ENCODE results near the gene GNG7. TPM values are rescaled to one million over a fixed set of nuclear protein-coding genes. Genes with fewer than 3 reads are reported as not detected.

GNG7 gene
- polyA plus RNA-seq, 1 of the 3 experiments (the other 2 are of a cell fraction): 2.2 TPM

- H3F3A ChIP-seq (replicated peaks; ENCODE audit: insufficient read depth): no peaks in the 10 kb centered on the region
- H3K27ac ChIP-seq (ENCODE audit: low read depth in 2 of 2, low read length in 1 of 2): no peak overlapping the region
- no peak overlapping the region for H3K4me3 ChIP-seq (ENCODE audit: low read depth in 2 of 2, low read length in 1 of 2)
- TF ChIP-seq IRF3 (IDR thresholded peaks at IDR 0.05; ENCODE audit: low read depth, low read length) (no peak), PBX3 (IDR thresholded peaks at IDR 0.05) (no peak), RFX5 (IDR thresholded peaks at IDR 0.05; ENCODE audit: low read length) (no peak), CTCF (IDR thresholded peaks at IDR 0.05) (no peak), ELF1 (IDR thresholded peaks at IDR 0.05) (no peak), NRF1 (IDR thresholded peaks at IDR 0.05; ENCODE audit: low read depth, low read length) (no peak), FOXM1 (IDR thresholded peaks at IDR 0.05; ENCODE audit: low read depth) (no peak), SIN3A (IDR thresholded peaks at IDR 0.05; ENCODE audit: borderline replicate concordance, low read depth, low read length) (no peak), GABPA (IDR thresholded peaks at IDR 0.05; ENCODE audit: low read depth) (no peak), SMC3 (IDR thresholded peaks at IDR 0.05; ENCODE audit: low read depth, low read length) (no peak), ZBTB33 (IDR thresholded peaks at IDR 0.05; ENCODE audit: borderline replicate concordance, low read depth) (no peak)
- H3K9ac ChIP-seq: no peak overlapping the region
- no peaks in the 10 kb centered on the region for H3K9me2 ChIP-seq
- H3K27me3 ChIP-seq (ENCODE audit: insufficient read depth): peaks cover 9% of the 10 kb centered on the region; the same call in 1 of the 2 replicates
- no peaks in the 10 kb centered on the region for H3K4me1 ChIP-seq (ENCODE audit: control insufficient read depth in 1 of 2, insufficient read depth in 2 of 2, low read depth in 1 of 2, low read length in 1 of 2)
- 62% methylated on average over 8 of the region's 11 CpGs for WGBS (ENCODE audit: low lambda C conversion rate)
- no peaks in the 10 kb centered on the region for H3K79me2 ChIP-seq (ENCODE audit: insufficient read depth)
- H2AFZ ChIP-seq (ENCODE audit: low read depth): no peak overlapping the region
- H3K4me2 ChIP-seq: no peak overlapping the region
- no peaks in the 10 kb centered on the region for H3K9me3 ChIP-seq
- H3K36me3 ChIP-seq (replicated peaks in 1 of 2; ENCODE audit: control insufficient read depth in 1 of 2, insufficient read depth in 2 of 2, low read length in 1 of 2): no peaks in the 10 kb centered on the region
- no peaks in the 10 kb centered on the region for H4K20me1 ChIP-seq (ENCODE audit: insufficient read depth)
- no peak for DNase-seq
- CTCF ChIA-PET: interaction anchor here (1.1 to 2.0 kb wide), 3 partner anchors 27 to 73 kb away, joined by 3 to 5 read pairs (median 4); no protein-coding TSS in a partner anchor
- POLR2A ChIA-PET: no interaction called here
Measured at GRCh38 chr19:2675892-2676291, 26.6 kb downstream of the GNG7 start.

GRCh38 chr19:2670217-2670616 lies 32.3 kb downstream of the GNG7 start:
- no peaks in the 10 kb centered on the region for H3K36me3 ChIP-seq (replicated peaks in 1 of 2; ENCODE audit: control insufficient read depth in 1 of 2, insufficient read depth in 2 of 2, low read length in 1 of 2)
- DNase-seq: no peak
- H3F3A ChIP-seq (replicated peaks; ENCODE audit: insufficient read depth): no peaks in the 10 kb centered on the region
- no peaks in the 10 kb centered on the region for H3K79me2 ChIP-seq (ENCODE audit: insufficient read depth)
- no peaks in the 10 kb centered on the region for H3K9me2 ChIP-seq
- H3K9ac ChIP-seq: no peak overlapping the region
- H3K27me3 ChIP-seq (ENCODE audit: insufficient read depth): peaks cover 7% of the 10 kb centered on the region; the same call in 1 of the 2 replicates
- H2AFZ ChIP-seq (ENCODE audit: low read depth): no peak overlapping the region
- H3K4me3 ChIP-seq (ENCODE audit: low read depth in 2 of 2, low read length in 1 of 2): no peak overlapping the region
- POLR2A ChIA-PET: no interaction called here
- WGBS (ENCODE audit: low lambda C conversion rate): 71% methylated on average over 11 of the region's 16 CpGs
- H3K4me2 ChIP-seq: no peak overlapping the region
- no peak for TF ChIP-seq USF2 (IDR thresholded peaks at IDR 0.05; ENCODE audit: borderline replicate concordance, low read depth, low read length)
- no peak for TF ChIP-seq YY1 (IDR thresholded peaks at IDR 0.05; ENCODE audit: low read depth)
- no peak for TF ChIP-seq JUND (IDR thresholded peaks at IDR 0.05)
- H3K4me1 ChIP-seq (ENCODE audit: control insufficient read depth in 1 of 2, insufficient read depth in 2 of 2, low read depth in 1 of 2, low read length in 1 of 2): no peaks in the 10 kb centered on the region
- no peak overlapping the region for H3K27ac ChIP-seq (ENCODE audit: low read depth in 2 of 2, low read length in 1 of 2)
- CTCF ChIA-PET: interaction anchor here (0.6 kb wide), 1 partner anchor 33 kb away, joined by 4 read pairs; no protein-coding TSS in a partner anchor
- no peaks in the 10 kb centered on the region for H3K9me3 ChIP-seq
- no peaks in the 10 kb centered on the region for H4K20me1 ChIP-seq (ENCODE audit: insufficient read depth)
